Mammary epithelial cell (primary cell): ENCODE results near the gene CEP68.

Experiments used
- EZH2 ChIP-seq: IDR thresholded peaks from 2 replicates; pipeline ENCODE4 v1.6.1; 2012; ENCODE audit warnings: low read length, inconsistent platforms, borderline replicate concordance
- TF ChIP-seq, protein P1 (sequence below), 2 donors: IDR thresholded peaks in 1 of 2; conservative IDR thresholded peaks in 1 of 2; 2 replicates each; pipeline ENCODE4 v1.5.1; 2011 to 2012; ENCODE audit warnings: inconsistent platforms in 2 of 2, low read length in 2 of 2, mild to moderate bottlenecking in 2 of 2, control low read depth in 1 of 2, low read depth in 1 of 2; ENCODE audit not compliant: insufficient read depth in 1 of 2; ENCODE audit errors: extremely low read depth in 1 of 2

DNA sequence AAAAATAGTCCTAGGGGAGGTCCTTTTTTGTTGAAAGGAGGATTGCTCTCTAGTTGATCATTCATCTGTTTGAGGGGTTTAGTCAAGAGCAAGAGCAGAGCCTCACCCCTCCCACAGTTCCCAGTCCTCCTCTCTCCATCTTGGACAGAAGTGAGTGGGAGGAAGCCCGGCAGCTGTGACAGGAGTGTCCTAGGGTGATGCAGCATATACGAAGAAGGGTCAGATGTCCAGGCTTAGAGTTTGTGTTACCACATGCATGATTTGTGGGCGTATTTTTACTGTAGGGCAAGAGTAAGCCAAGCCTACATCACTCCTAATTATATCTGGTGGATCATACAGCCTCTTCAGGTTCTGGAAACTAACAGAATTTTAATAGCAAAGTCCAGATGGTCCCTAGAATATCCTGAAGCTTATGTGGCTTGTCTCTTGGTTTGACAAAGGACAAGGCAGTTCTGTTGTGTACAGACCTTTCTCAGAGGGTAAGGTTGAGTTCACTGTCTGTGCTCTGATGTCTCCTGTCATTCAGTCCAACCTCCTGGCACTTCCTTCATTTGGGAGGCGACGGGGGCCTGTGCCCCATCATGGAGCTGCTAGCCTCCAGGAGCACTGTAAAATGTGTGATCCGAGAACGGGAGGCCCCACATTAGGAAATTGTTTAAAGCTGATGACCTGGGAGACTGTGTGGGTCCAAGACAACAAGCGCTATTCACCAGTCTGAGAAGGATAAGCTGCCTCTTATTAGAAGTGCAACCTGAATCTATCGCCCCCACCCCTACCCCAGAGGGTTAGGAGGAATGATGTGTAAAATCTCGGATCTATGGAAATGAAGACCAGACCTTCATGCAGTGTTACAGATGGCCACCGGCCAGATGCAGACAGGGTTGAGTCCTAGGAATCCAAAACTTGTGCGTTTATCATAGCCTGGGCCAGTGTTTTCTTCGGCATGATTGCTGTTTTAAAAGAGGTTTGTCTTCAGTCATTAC lies 6.9 kb downstream of the CEP68 start:
- TF ChIP-seq, protein P1, sequence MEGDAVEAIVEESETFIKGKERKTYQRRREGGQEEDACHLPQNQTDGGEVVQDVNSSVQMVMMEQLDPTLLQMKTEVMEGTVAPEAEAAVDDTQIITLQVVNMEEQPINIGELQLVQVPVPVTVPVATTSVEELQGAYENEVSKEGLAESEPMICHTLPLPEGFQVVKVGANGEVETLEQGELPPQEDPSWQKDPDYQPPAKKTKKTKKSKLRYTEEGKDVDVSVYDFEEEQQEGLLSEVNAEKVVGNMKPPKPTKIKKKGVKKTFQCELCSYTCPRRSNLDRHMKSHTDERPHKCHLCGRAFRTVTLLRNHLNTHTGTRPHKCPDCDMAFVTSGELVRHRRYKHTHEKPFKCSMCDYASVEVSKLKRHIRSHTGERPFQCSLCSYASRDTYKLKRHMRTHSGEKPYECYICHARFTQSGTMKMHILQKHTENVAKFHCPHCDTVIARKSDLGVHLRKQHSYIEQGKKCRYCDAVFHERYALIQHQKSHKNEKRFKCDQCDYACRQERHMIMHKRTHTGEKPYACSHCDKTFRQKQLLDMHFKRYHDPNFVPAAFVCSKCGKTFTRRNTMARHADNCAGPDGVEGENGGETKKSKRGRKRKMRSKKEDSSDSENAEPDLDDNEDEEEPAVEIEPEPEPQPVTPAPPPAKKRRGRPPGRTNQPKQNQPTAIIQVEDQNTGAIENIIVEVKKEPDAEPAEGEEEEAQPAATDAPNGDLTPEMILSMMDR (conservative IDR thresholded peaks at IDR 0.05 in 1 of 2, IDR thresholded peaks at IDR 0.05 in 1 of 2; ENCODE audit: extremely low read depth in 1 of 2, insufficient read depth in 1 of 2, low read depth in 1 of 2, low read length in 2 of 2), result no peak
- no peak for TF ChIP-seq EZH2
